ENCODE data around the gene PTPRK. TPM values are rescaled to one million over a fixed set of nuclear protein-coding genes. Genes with fewer than 3 reads are reported as not detected.

PTPRK gene
- total and polyA plus RNA-seq, 2 donors (not counting 1 experiment from before 2014, with no cell fraction given) = 16.2 to 18.7 TPM

GRCh38 chr6:127968394-127968793, 552.0 kb downstream of the PTPRK start:
- Mint-ChIP-seq H3K4me3 (no peak overlapping the region), H3K27me3 (no peaks in the 10 kb centered on the region), H3K27ac (no peak overlapping the region), H3K9me3 (ENCODE audit: insufficient read depth) (no peaks in the 10 kb centered on the region), H3K4me1 (no peaks in the 10 kb centered on the region)
- no peak overlapping the region for H3K4me3 ChIP-seq (ENCODE audit: control extremely low read depth in 1 of 5, extremely low read depth in 1 of 5, insufficient read depth in 1 of 5, low read depth in 2 of 5, low read length in 4 of 5)
- no peaks in the 10 kb centered on the region for H3K4me1 ChIP-seq (ENCODE audit: control insufficient read depth in 2 of 2, insufficient read depth in 2 of 2, low read length in 2 of 2)
- H3K9ac ChIP-seq (ENCODE audit: low read length) = no peak overlapping the region
- no peaks in the 10 kb centered on the region for H3K27me3 ChIP-seq (replicated peaks in 1 of 4; ENCODE audit: control extremely low read depth in 1 of 4, control insufficient read depth in 3 of 4, insufficient read depth in 4 of 4, low read length in 3 of 4)
- ChIA-PET CTCF (no interaction called here), POLR2A (no interaction called here)
- no peak overlapping the region for H3K27ac ChIP-seq (ENCODE audit: low read length in 2 of 2)
- no peak overlapping the region for H3K4me2 ChIP-seq (replicated peaks; ENCODE audit: low read depth, low read length, poor library complexity, severe bottlenecking)
- ATAC-seq (ENCODE audit: low read depth) = no peak
- no CpG with 5 or more reads among the region's 1 CpG for WGBS (ENCODE audit: insufficient coverage)
- H3K9me3 ChIP-seq (ENCODE audit: control extremely low read depth in 1 of 3, control insufficient read depth in 2 of 3, insufficient read depth in 1 of 3, low read length in 2 of 3) = no peaks in the 10 kb centered on the region
- TF ChIP-seq CTCF (IDR thresholded peaks at IDR 0.05) (no peak), EZH2 (IDR thresholded peaks at IDR 0.05; ENCODE audit: borderline replicate concordance, insufficient read depth, low read depth, low read length, poor library complexity, severe bottlenecking) (no peak)
- peaks cover 0 to 25% of the 10 kb centered on the region in 2 experiments for H3K36me3 ChIP-seq (replicated peaks in 1 of 2; ENCODE audit: control extremely low read depth in 1 of 2, control insufficient read depth in 1 of 2, extremely low read depth in 1 of 2, insufficient read depth in 2 of 2, low read length in 1 of 2)
- H4K20me1 ChIP-seq (ENCODE audit: control insufficient read depth, insufficient read depth, low read length, poor library complexity, severe bottlenecking) = no peaks in the 10 kb centered on the region
- no peak overlapping the region for H2AFZ ChIP-seq (ENCODE audit: insufficient read depth, low read depth, low read length, poor library complexity, severe bottlenecking)
- no peak for DNase-seq
- no peaks in the 10 kb centered on the region for H3K79me2 ChIP-seq (ENCODE audit: control insufficient read depth, insufficient read depth, low read length)
- intact Hi-C loops (cut with micrococcal nuclease) = no loop called here

GRCh38 chr6:127967708-127968107, 552.7 kb downstream of the PTPRK start:
- CTCF ChIA-PET = no interaction called here
- intact Hi-C loops (cut with micrococcal nuclease) = no loop called here
- H3K27ac Mint-ChIP-seq = no peak overlapping the region

More at GRCh38 chr6:127967708-127968107, 552.7 kb downstream of the PTPRK start:
- H3K4me3 ChIP-seq (ENCODE audit: control extremely low read depth in 1 of 5, extremely low read depth in 1 of 5, insufficient read depth in 1 of 5, low read depth in 2 of 5, low read length in 4 of 5) = no peak overlapping the region
- no peak overlapping the region for H3K9ac ChIP-seq (ENCODE audit: low read length)
- peaks cover 0 to 21% of the 10 kb centered on the region in 2 experiments for H3K36me3 ChIP-seq (replicated peaks in 1 of 2; ENCODE audit: control extremely low read depth in 1 of 2, control insufficient read depth in 1 of 2, extremely low read depth in 1 of 2, insufficient read depth in 2 of 2, low read length in 1 of 2)
- H3K9me3 Mint-ChIP-seq (ENCODE audit: insufficient read depth) = no peaks in the 10 kb centered on the region
- H3K79me2 ChIP-seq (ENCODE audit: control insufficient read depth, insufficient read depth, low read length) = no peaks in the 10 kb centered on the region
- no peaks in the 10 kb centered on the region for H3K27me3 Mint-ChIP-seq
- H3K4me3 Mint-ChIP-seq = no peak overlapping the region
- H3K4me2 ChIP-seq (replicated peaks; ENCODE audit: low read depth, low read length, poor library complexity, severe bottlenecking) = no peak overlapping the region
- POLR2A ChIA-PET = no interaction called here
- TF ChIP-seq CTCF (IDR thresholded peaks at IDR 0.05) (no peak), EZH2 (IDR thresholded peaks at IDR 0.05; ENCODE audit: borderline replicate concordance, insufficient read depth, low read depth, low read length, poor library complexity, severe bottlenecking) (no peak)
- no peak for ATAC-seq (ENCODE audit: low read depth)
- H3K27me3 ChIP-seq (replicated peaks in 1 of 4; ENCODE audit: control extremely low read depth in 1 of 4, control insufficient read depth in 3 of 4, insufficient read depth in 4 of 4, low read length in 3 of 4) = no peaks in the 10 kb centered on the region
- no peak for DNase-seq
- no peak overlapping the region for H3K27ac ChIP-seq (ENCODE audit: low read length in 2 of 2)
- no peaks in the 10 kb centered on the region for H3K4me1 Mint-ChIP-seq
- H3K4me1 ChIP-seq (ENCODE audit: control insufficient read depth in 2 of 2, insufficient read depth in 2 of 2, low read length in 2 of 2) = no peaks in the 10 kb centered on the region
- H2AFZ ChIP-seq (ENCODE audit: insufficient read depth, low read depth, low read length, poor library complexity, severe bottlenecking) = no peak overlapping the region
- no CpG with 5 or more reads among the region's 3 CpGs for WGBS (ENCODE audit: insufficient coverage)
- H3K9me3 ChIP-seq (ENCODE audit: control extremely low read depth in 1 of 3, control insufficient read depth in 2 of 3, insufficient read depth in 1 of 3, low read length in 2 of 3) = no peaks in the 10 kb centered on the region
- no peaks in the 10 kb centered on the region for H4K20me1 ChIP-seq (ENCODE audit: control insufficient read depth, insufficient read depth, low read length, poor library complexity, severe bottlenecking)
